Uterus (tissue), 4 donors: ENCODE measurements around the gene TRAP1. TPM values are rescaled to one million over a fixed set of nuclear protein-coding genes. Genes with fewer than 3 reads are reported as not detected.

Experiments
- DNase-seq, 2 donors: peaks; one replicate each; pipeline ENCODE4 v3.0.0-alpha.2; 2019 to 2020
- H3K27ac ChIP-seq, 2 donors: fragments of 200-600 bp; sonication (generic); 1 replicate in 1 of 2; 2 replicates in 1 of 2; pipeline ENCODE4 v1.5.1; 2016 to 2018
- H3K27me3 ChIP-seq, 2 donors: fragments of 200-600 bp; sonication (generic); one replicate each; pipeline ENCODE4 v1.5.1; 2018 to 2019; ENCODE audit warnings: control low read depth in 1 of 2
- H3K36me3 ChIP-seq, 2 donors: fragments of 200-600 bp; sonication (generic); one replicate each; pipeline ENCODE4 v1.5.1; 2019; ENCODE audit warnings: control low read depth in 1 of 2
- H3K4me1 ChIP-seq, 2 donors: fragments of 200-600 bp; sonication (generic); one replicate each; pipeline ENCODE4 v1.5.1; 2018 to 2019; ENCODE audit warnings: control low read depth in 1 of 2
- H3K4me3 ChIP-seq, 2 donors: fragments of 200-600 bp; sonication (generic); 1 replicate in 1 of 2; 2 replicates in 1 of 2; pipeline ENCODE4 v1.5.1; 2018 to 2019; ENCODE audit warnings: mild to moderate bottlenecking in 1 of 2
- H3K9me3 ChIP-seq, 2 donors: fragments of 200-600 bp; sonication (generic); one replicate each; pipeline ENCODE4 v1.5.1; 2019; ENCODE audit warnings: control low read depth in 1 of 2
- CTCF ChIP-seq, 4 experiments: fragments of 200-600 bp in 2 of 4; fragments of 450-650 bp in 2 of 4; sonication (generic) in 2 of 4; IDR thresholded peaks; one replicate each; pipeline ENCODE4 v1.5.1; 2016 to 2019; ENCODE audit warnings: antibody characterized with exemption in 4 of 4, mild to moderate bottlenecking in 2 of 4, moderate library complexity in 1 of 4
- POLR2A ChIP-seq, 2 donors: fragments of 450-650 bp; IDR thresholded peaks; one replicate each; pipeline ENCODE4 v1.6.1; 2016; ENCODE audit warnings: antibody characterized with exemption in 2 of 2, mild to moderate bottlenecking in 1 of 2, moderate library complexity in 1 of 2
- intact Hi-C: fragments of 100-400 bp; cut with DNase I; formaldehyde crosslinking; loops from one replicate; pipeline ENCODE4 v1.15.1; 2023; ENCODE audit warnings: low total_unique reads
- total RNA-seq, 4 donors: library from RNA; depleted of rRNA in 3 of 4; stranded (reverse); fragments of >200 nt in 3 of 4; gene quantifications; one replicate each; pipeline versions ENCODE4 v1.1.0 to v1.2.4, GENCODE V29; 2014 to 2023
- donor health status: DM: yes; HTN: yes; CAD: no.

Gene TRAP1
- total RNA-seq, 4 donors from 2014 or later: 54.8 to 119 (median 84.8) TPM

GRCh38 chr16:3672571-3673041 is 44.7 kb downstream of the TRAP1 start:
- intact Hi-C loops: no loop called here
- no peak for DNase-seq
- TF ChIP-seq CTCF (IDR thresholded peaks at IDR 0.05) (no peak), POLR2A (IDR thresholded peaks at IDR 0.05) (no peak)
- no peak overlapping the region for H3K4me3 ChIP-seq
- H3K4me1 ChIP-seq: no peaks in the 10 kb centered on the region
- H3K27me3 ChIP-seq: no peaks in the 10 kb centered on the region
- H3K9me3 ChIP-seq: no peaks in the 10 kb centered on the region
- H3K27ac ChIP-seq: no peak overlapping the region
- no peaks in the 10 kb centered on the region for H3K36me3 ChIP-seq

- TF ChIP-seq POLR2A (IDR thresholded peaks at IDR 0.05) (no peak), CTCF (IDR thresholded peaks at IDR 0.05) (no peak)
- Histone ChIP-seq H3K4me3 (no peak overlapping the region), H3K27me3 (no peaks in the 10 kb centered on the region), H3K36me3 (no peaks in the 10 kb centered on the region), H3K27ac (no peak overlapping the region), H3K4me1 (no peaks in the 10 kb centered on the region), H3K9me3 (no peaks in the 10 kb centered on the region)
- DNase-seq: no peak
- intact Hi-C loops: no loop called here
Observed at GRCh38 chr16:3671424-3671823, 45.9 kb downstream of the TRAP1 start.

- no peak overlapping the region for H3K4me3 ChIP-seq
- H3K4me1 ChIP-seq: no peaks in the 10 kb centered on the region
- no peaks in the 10 kb centered on the region for H3K27me3 ChIP-seq
- no peak overlapping the region for H3K27ac ChIP-seq
- TF ChIP-seq POLR2A (IDR thresholded peaks at IDR 0.05) (no peak), CTCF (IDR thresholded peaks at IDR 0.05) (no peak)
- no peaks in the 10 kb centered on the region for H3K9me3 ChIP-seq
- H3K36me3 ChIP-seq: no peaks in the 10 kb centered on the region
- no peak for DNase-seq
- intact Hi-C loops: no loop called here
Observed at GRCh38 chr16:3670711-3671110, 46.6 kb downstream of the TRAP1 start.

- H3K27ac ChIP-seq: no peak overlapping the region
- intact Hi-C loops: no loop called here
- H3K36me3 ChIP-seq: no peaks in the 10 kb centered on the region
- no peaks in the 10 kb centered on the region for H3K9me3 ChIP-seq
- no peak for DNase-seq
- H3K27me3 ChIP-seq: no peaks in the 10 kb centered on the region
- H3K4me1 ChIP-seq: no peaks in the 10 kb centered on the region
- TF ChIP-seq CTCF (IDR thresholded peaks at IDR 0.05) (no peak), POLR2A (IDR thresholded peaks at IDR 0.05) (no peak)
- no peak overlapping the region for H3K4me3 ChIP-seq
Observed at GRCh38 chr16:3669082-3669481, 48.2 kb downstream of the TRAP1 start.

- Histone ChIP-seq H3K36me3 (no peaks in the 10 kb centered on the region), H3K27me3 (no peaks in the 10 kb centered on the region), H3K4me3 (no peak overlapping the region), H3K4me1 (no peaks in the 10 kb centered on the region), H3K27ac (no peak overlapping the region), H3K9me3 (no peaks in the 10 kb centered on the region)
- intact Hi-C loops: no loop called here
- TF ChIP-seq CTCF (IDR thresholded peaks at IDR 0.05) (no peak), POLR2A (IDR thresholded peaks at IDR 0.05) (no peak)
- DNase-seq: no peak
Observed at GRCh38 chr16:3668626-3669025, 48.7 kb downstream of the TRAP1 start.
